HUES64 (cell line): ENCODE measurements around the gene C12orf76.

ENCODE experiments used
- H3K27ac ChIP-seq: 2 replicates; pipeline ENCODE4 v1.7.0; 2013; ENCODE audit warnings: low read depth, low read length, inconsistent platforms
- H3K27me3 ChIP-seq: 2 replicates; pipeline ENCODE4 v1.6.1; 2013; ENCODE audit warnings: mild to moderate bottlenecking, low read length; ENCODE audit not compliant: insufficient read depth
- H3K36me3 ChIP-seq: 2 replicates; pipeline ENCODE4 v1.6.1; 2013; ENCODE audit warnings: mild to moderate bottlenecking, low read length; ENCODE audit not compliant: insufficient read depth
- H3K4me1 ChIP-seq: 2 replicates; pipeline ENCODE4 v1.6.1; 2013; ENCODE audit warnings: mild to moderate bottlenecking, low read length, moderate library complexity; ENCODE audit not compliant: insufficient read depth
- H3K4me3 ChIP-seq: 2 replicates; pipeline ENCODE4 v1.5.1; 2013; ENCODE audit warnings: mild to moderate bottlenecking, low read length, moderate library complexity
- H3K9ac ChIP-seq: 2 replicates; pipeline ENCODE4 v1.6.1; 2013; ENCODE audit warnings: mild to moderate bottlenecking, low read depth, low read length
- H3K9me3 ChIP-seq: 2 replicates; pipeline ENCODE4 v1.6.1; 2013; ENCODE audit warnings: low read depth, low read length; ENCODE audit not compliant: insufficient read depth
- WGBS: fragments of 150-250, 120-280 bp; methylation state at CpG from one replicate; pipeline ENCODE4 v1.1.7; 2013; ENCODE audit warnings: missing lambda C conversion rate; 5-methylcytosine and 5-hydroxymethylcytosine counted together

The C12orf76 gene

GRCh38 chr12:110042264-110042663, 6.1 kb downstream of the C12orf76 start:
- 94% methylated on average over 3 of the region's 3 CpGs for WGBS
- Histone ChIP-seq H3K27ac (no peak overlapping the region), H3K4me3 (no peak overlapping the region), H3K27me3 (no peaks in the 10 kb centered on the region), H3K4me1 (peaks cover 21% of the 10 kb centered on the region), H3K9ac (no peak overlapping the region), H3K36me3 (peaks cover 22% of the 10 kb centered on the region), H3K9me3 (no peaks in the 10 kb centered on the region)

- no peaks in the 10 kb centered on the region for H3K9me3 ChIP-seq
- H3K27ac ChIP-seq = peak overlapping the region; percentile 50
- H3K4me3 ChIP-seq = no peak overlapping the region
- no peak overlapping the region for H3K9ac ChIP-seq
- peaks cover 21% of the 10 kb centered on the region for H3K4me1 ChIP-seq
- H3K27me3 ChIP-seq = no peaks in the 10 kb centered on the region
- H3K36me3 ChIP-seq = peaks cover 22% of the 10 kb centered on the region
- 78% methylated on average over 5 of the region's 5 CpGs for WGBS
These were observed 9.1 kb downstream of the C12orf76 start for GRCh38 chr12:110039085-110039807.

GRCh38 chr12:110038741-110039084, 9.6 kb downstream of the C12orf76 start:
- Histone ChIP-seq H3K9me3 (no peaks in the 10 kb centered on the region), H3K36me3 (peaks cover 26% of the 10 kb centered on the region), H3K27ac (peak overlapping the region; percentile 50; the same call in 1 of the 2 replicates), H3K4me3 (no peak overlapping the region), H3K4me1 (peaks cover 21% of the 10 kb centered on the region), H3K9ac (no peak overlapping the region), H3K27me3 (no peaks in the 10 kb centered on the region)
- WGBS = 89% methylated on average over 5 of the region's 5 CpGs

GRCh38 chr12:110037315-110037714, 11.0 kb downstream of the C12orf76 start:
- H3K9ac ChIP-seq = no peak overlapping the region
- H3K36me3 ChIP-seq = peaks cover 23% of the 10 kb centered on the region

GRCh38 chr12:110035534-110036104, 12.7 kb downstream of the C12orf76 start:
- H3K27me3 ChIP-seq = no peaks in the 10 kb centered on the region
- H3K9me3 ChIP-seq = no peaks in the 10 kb centered on the region
- H3K4me3 ChIP-seq = no peak overlapping the region
- no peak overlapping the region for H3K27ac ChIP-seq
- H3K4me1 ChIP-seq = peaks cover 21% of the 10 kb centered on the region
- WGBS = 92% methylated on average over 7 of the region's 7 CpGs
- 0 out of 2 replicates have a peak, but pooled peaks cover 11% of the 10 kb centered on the region for H3K36me3 ChIP-seq
- no peak overlapping the region for H3K9ac ChIP-seq

More at GRCh38 chr12:110037315-110037714, 11.0 kb downstream of the C12orf76 start:
- Histone ChIP-seq H3K4me1 (peaks cover 21% of the 10 kb centered on the region), H3K9me3 (no peaks in the 10 kb centered on the region), H3K27ac (no peak overlapping the region), H3K4me3 (no peak overlapping the region), H3K27me3 (no peaks in the 10 kb centered on the region)
- 97% methylated on average over 5 of the region's 5 CpGs for WGBS

GRCh38 chr12:110033888-110034287, 14.4 kb downstream of the C12orf76 start:
- no peak overlapping the region for H3K27ac ChIP-seq
- H3K4me1 ChIP-seq = peaks cover 10% of the 10 kb centered on the region
- 94% methylated on average over 3 of the region's 3 CpGs for WGBS
- H3K9me3 ChIP-seq = no peaks in the 10 kb centered on the region
- no peak overlapping the region for H3K9ac ChIP-seq
- H3K36me3 ChIP-seq = peaks cover 19% of the 10 kb centered on the region
- H3K27me3 ChIP-seq = no peaks in the 10 kb centered on the region
- H3K4me3 ChIP-seq = no peak overlapping the region

- Histone ChIP-seq H3K27ac (no peak overlapping the region), H3K4me3 (no peak overlapping the region), H3K9ac (no peak overlapping the region), H3K27me3 (no peaks in the 10 kb centered on the region), H3K36me3 (peaks cover 25% of the 10 kb centered on the region), H3K9me3 (no peaks in the 10 kb centered on the region), H3K4me1 (no peaks in the 10 kb centered on the region; the same call in 1 of the 2 replicates)
- 95% methylated on average over 2 of the region's 2 CpGs for WGBS
These were observed 19.0 kb downstream of the C12orf76 start for GRCh38 chr12:110029290-110029815.

- Histone ChIP-seq H3K4me1 (peaks cover 3% of the 10 kb centered on the region; the same call in 1 of the 2 replicates), H3K27ac (no peak overlapping the region; the same call in 1 of the 2 replicates), H3K27me3 (no peaks in the 10 kb centered on the region), H3K9me3 (no peaks in the 10 kb centered on the region), H3K9ac (no peak overlapping the region), H3K36me3 (peaks cover 21% of the 10 kb centered on the region), H3K4me3 (no peak overlapping the region)
- 78% methylated on average over 6 of the region's 6 CpGs for WGBS
These were observed 20.0 kb downstream of the C12orf76 start for GRCh38 chr12:110028323-110028722.

GRCh38 chr12:110024051-110024450, 24.3 kb downstream of the C12orf76 start:
- Histone ChIP-seq H3K4me3 (no peak overlapping the region), H3K27me3 (no peaks in the 10 kb centered on the region), H3K36me3 (peaks cover 19% of the 10 kb centered on the region), H3K27ac (no peak overlapping the region), H3K4me1 (peaks cover 6% of the 10 kb centered on the region; the same call in 1 of the 2 replicates), H3K9me3 (no peaks in the 10 kb centered on the region), H3K9ac (no peak overlapping the region)
- WGBS = 69% methylated on average over 2 of the region's 2 CpGs

- Histone ChIP-seq H3K36me3 (peaks cover 26% of the 10 kb centered on the region), H3K9me3 (no peaks in the 10 kb centered on the region), H3K4me1 (peaks cover 6% of the 10 kb centered on the region; the same call in 1 of the 2 replicates), H3K27me3 (no peaks in the 10 kb centered on the region), H3K9ac (no peak overlapping the region), H3K4me3 (no peak overlapping the region), H3K27ac (no peak overlapping the region)
- WGBS = 84% methylated on average over 5 of the region's 5 CpGs
These were observed 25.0 kb downstream of the C12orf76 start for GRCh38 chr12:110023059-110023980.
